Lower leg skin (tissue), 4 donors: ENCODE measurements around the gene C6. TPM values are rescaled to one million over a fixed set of nuclear protein-coding genes. Genes with fewer than 3 reads are reported as not detected.

Experiments
- DNase-seq, 2 donors: peaks; one replicate each; pipeline ENCODE4 v3.0.0-alpha.2; 2019; ENCODE audit warnings: low spot score in 2 of 2
- H3K4me3 ChIP-seq: fragments of 200-600 bp; sonication (generic); 2 replicates; pipeline ENCODE4 v1.5.1; 2017; ENCODE audit warnings: mild to moderate bottlenecking, low read depth; ENCODE audit not compliant: poor library complexity, severe bottlenecking
- CTCF ChIP-seq, 3 donors: fragments of 450-650 bp; IDR thresholded peaks; one replicate each; pipeline ENCODE4 v1.5.1; 2016; ENCODE audit warnings: antibody characterized with exemption in 3 of 3, mild to moderate bottlenecking in 3 of 3, moderate library complexity in 2 of 3
- POLR2A ChIP-seq, 2 donors: fragments of 450-650 bp; IDR thresholded peaks; one replicate each; pipeline ENCODE4 v1.6.1; 2016 to 2017; ENCODE audit warnings: antibody characterized with exemption in 2 of 2, mild to moderate bottlenecking in 1 of 2, moderate library complexity in 1 of 2
- WGBS, 2 donors: methylation state at CpG; one replicate each; pipeline ENCODE4 v1.1.5; 2018; 5-methylcytosine and 5-hydroxymethylcytosine counted together
- intact Hi-C: fragments of 100-400 bp; cut with DNase I; formaldehyde crosslinking; loops from one replicate; pipeline ENCODE4 v1.15.0; 2023; ENCODE audit warnings: low total_unique reads
- total RNA-seq, 4 donors: library from RNA; depleted of rRNA; stranded (reverse); fragments of >200 nt; gene quantifications; one replicate each; pipeline ENCODE4 v1.1.0, GENCODE V29; 2016

Gene C6
- total RNA-seq, 4 donors from 2014 or later: 0.27 to 3.6 (median 2.2) TPM

GRCh38 chr5:41127967-41128690 is 85.2 kb downstream of the C6 start:
- DNase-seq: no peak
- intact Hi-C loops: no loop called here
- no peak for TF ChIP-seq POLR2A (IDR thresholded peaks at IDR 0.05)
- no peak for TF ChIP-seq CTCF (IDR thresholded peaks at IDR 0.05)
- WGBS, 2 donors: 23 to 40% methylated on average over 1 of the region's 1 CpG
- H3K4me3 ChIP-seq: no peak overlapping the region

GRCh38 chr5:41122459-41122858 is 90.9 kb downstream of the C6 start:
- TF ChIP-seq CTCF (IDR thresholded peaks at IDR 0.05): no peak
- TF ChIP-seq POLR2A (IDR thresholded peaks at IDR 0.05): no peak
- WGBS, 2 donors: 79 to 84% methylated on average over 7 of the region's 7 CpGs
- intact Hi-C loops: no loop called here
- no peak for DNase-seq
- H3K4me3 ChIP-seq: no peak overlapping the region

- H3K4me3 ChIP-seq: no peak overlapping the region
- DNase-seq: no peak
- WGBS, 2 donors: 93 to 95% methylated on average over 8 of the region's 8 CpGs
- TF ChIP-seq CTCF (IDR thresholded peaks at IDR 0.05): no peak
- TF ChIP-seq POLR2A (IDR thresholded peaks at IDR 0.05): no peak
- intact Hi-C loops: no loop called here
Observed at GRCh38 chr5:41120600-41120999, 92.7 kb downstream of the C6 start.

- intact Hi-C loops: no loop called here
- WGBS, 2 donors: 92 to 97% methylated on average over 3 of the region's 3 CpGs
- no peak for DNase-seq
- TF ChIP-seq POLR2A (IDR thresholded peaks at IDR 0.05) (no peak), CTCF (IDR thresholded peaks at IDR 0.05) (no peak)
- no peak overlapping the region for H3K4me3 ChIP-seq
Observed at GRCh38 chr5:41118177-41118576, 95.2 kb downstream of the C6 start.

GRCh38 chr5:41115281-41115680 is 98.1 kb downstream of the C6 start:
- DNase-seq: no peak
- intact Hi-C loops: no loop called here
- H3K4me3 ChIP-seq: no peak overlapping the region
- 51 to 59% methylated on average over 2 of the region's 2 CpGs for WGBS, 2 donors
- no peak for TF ChIP-seq CTCF (IDR thresholded peaks at IDR 0.05)
- TF ChIP-seq POLR2A (IDR thresholded peaks at IDR 0.05): no peak
